NCI-H748 (cell line): ENCODE data around the gene DNAH10.

Source experiments
- DNase-seq: peaks from one replicate; lab custom pipeline; 2025; ENCODE audit not compliant: unreplicated experiment; lab: John Stamatoyannopoulos, UW

Gene DNAH10

GRCh38 chr12:123965382-123965781 lies 203.3 kb downstream of the DNAH10 start:
- DNase-seq, result no peak

GRCh38 chr12:123966596-123966995 lies 204.5 kb downstream of the DNAH10 start:
- DNase-seq, result no peak

GRCh38 chr12:123967121-123967586 lies 205.1 kb downstream of the DNAH10 start:
- DNase-seq, result no peak

GRCh38 chr12:123971449-123971769 lies 209.3 kb downstream of the DNAH10 start:
- DNase-seq, result no peak

GRCh38 chr12:123971770-123972456 lies 209.8 kb downstream of the DNAH10 start:
- DNase-seq, result peak; percentile 66

- DNase-seq, result peak; percentile 97
Observed at GRCh38 chr12:123972457-123973401, 210.6 kb downstream of the DNAH10 start, which contains the start of the genes CCDC92 and ZNF664. CCDC92 (minus strand) TSS chr12:123972831; CDS start chr12:123944305, 28,526 bp downstream. ZNF664 (plus strand) TSS chr12:123973215; CDS start chr12:124012145, 38,930 bp downstream.

GRCh38 chr12:123973552-123974341 lies 211.6 kb downstream of the DNAH10 start:
- DNase-seq, result peak; percentile 68

GRCh38 chr12:123976227-123976826 lies 214.2 kb downstream of the DNAH10 start:
- no peak for DNase-seq

GRCh38 chr12:123979566-123979965 lies 217.5 kb downstream of the DNAH10 start:
- DNase-seq, result no peak

GRCh38 chr12:123982269-123982668 lies 220.2 kb downstream of the DNAH10 start:
- DNase-seq, result no peak

- peak; percentile 59 for DNase-seq
Observed at GRCh38 chr12:123983822-123984485, 221.9 kb downstream of the DNAH10 start.

- DNase-seq, result no peak
Observed at GRCh38 chr12:123984903-123985302, 222.8 kb downstream of the DNAH10 start.
